SK-N-MC (cell line): Measurements from ENCODE around the gene MGMT.

Source experiments
- EZH2 ChIP-seq: fragments of 200-600 bp; sonication (generic); IDR thresholded peaks from one replicate; pipeline ENCODE4 v1.6.1; 2017; ENCODE audit warnings: antibody characterized with exemption
- POLR2AphosphoS5 ChIP-seq: IDR thresholded peaks from 2 replicates; pipeline ENCODE4 v1.6.1; 2012; ENCODE audit warnings: mild to moderate bottlenecking, low read depth, low read length, borderline replicate concordance

DNA sequence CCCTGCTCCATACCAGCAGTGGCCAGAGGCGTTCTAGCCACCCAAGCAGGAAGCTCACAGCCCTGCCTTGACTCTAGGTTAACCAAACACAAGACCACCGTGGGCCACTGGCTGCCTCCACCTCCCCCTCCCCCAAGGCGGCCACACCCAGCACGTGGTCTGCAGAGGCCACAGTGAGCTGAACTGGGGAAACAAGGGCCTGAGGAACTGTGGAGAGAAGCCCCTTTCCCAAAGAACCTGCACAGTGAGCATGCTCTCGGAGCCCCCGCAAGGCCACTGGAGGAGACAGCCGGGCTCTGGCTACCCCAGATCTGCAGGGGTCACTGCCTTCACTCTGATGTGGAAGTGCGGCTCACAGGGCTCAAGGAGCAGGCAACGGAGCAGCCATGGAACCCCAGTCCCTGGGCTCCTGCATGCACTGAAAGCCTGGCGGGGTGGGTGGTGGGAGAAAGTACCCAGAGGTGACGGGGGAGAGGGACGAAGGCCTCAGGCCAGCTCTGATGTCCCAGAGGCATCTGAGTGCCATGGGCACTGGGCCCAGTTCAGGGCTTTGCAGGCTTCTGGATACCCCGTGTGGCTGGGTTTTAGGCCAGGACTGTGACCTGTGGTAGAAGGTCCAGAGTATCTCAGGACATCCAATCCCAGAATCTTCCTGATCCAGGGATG lies 307.8 kb downstream of the MGMT start:
- TF ChIP-seq POLR2AphosphoS5 = no peak
- TF ChIP-seq EZH2 = no peak
